ENCODE data around the gene MFAP3L.

Gene MFAP3L

GRCh38 chr4:170022211-170022610, 4.0 kb downstream of the MFAP3L start:
- DNase-seq (ENCODE audit: low spot score) = no peak

- no peak for DNase-seq (ENCODE audit: low spot score)
Measured at GRCh38 chr4:170017252-170017651, 8.9 kb downstream of the MFAP3L start.

GRCh38 chr4:170015285-170015684, 10.9 kb downstream of the MFAP3L start:
- no peak for DNase-seq (ENCODE audit: low spot score)

- no peak for DNase-seq (ENCODE audit: low spot score)
Measured at GRCh38 chr4:170014359-170015011, 11.7 kb downstream of the MFAP3L start.

GRCh38 chr4:170012629-170012958, 13.6 kb downstream of the MFAP3L start:
- DNase-seq (ENCODE audit: low spot score) = no peak

GRCh38 chr4:170011921-170012628, 14.1 kb downstream of the MFAP3L start:
- DNase-seq (ENCODE audit: low spot score) = no peak

GRCh38 chr4:170009291-170009690, 16.9 kb downstream of the MFAP3L start:
- no peak for DNase-seq (ENCODE audit: low spot score)

GRCh38 chr4:170008801-170009200, 17.4 kb downstream of the MFAP3L start:
- no peak for DNase-seq (ENCODE audit: low spot score)

GRCh38 chr4:170008371-170008770, 17.8 kb downstream of the MFAP3L start:
- DNase-seq (ENCODE audit: low spot score) = no peak

GRCh38 chr4:170007113-170007512, 19.1 kb downstream of the MFAP3L start:
- no peak for DNase-seq (ENCODE audit: low spot score)

- no peak for DNase-seq (ENCODE audit: low spot score)
Measured at GRCh38 chr4:170005472-170005871, 20.7 kb downstream of the MFAP3L start.

- no peak for DNase-seq (ENCODE audit: low spot score)
Measured at GRCh38 chr4:170004651-170005295, 21.4 kb downstream of the MFAP3L start.

GRCh38 chr4:170003071-170004070, 22.8 kb downstream of the MFAP3L start:
- DNase-seq (ENCODE audit: low spot score) = no peak

GRCh38 chr4:170001745-170002267, 24.4 kb downstream of the MFAP3L start:
- peak; percentile 39 for DNase-seq (ENCODE audit: low spot score)

GRCh38 chr4:170001011-170001744, 25.0 kb downstream of the MFAP3L start:
- DNase-seq (ENCODE audit: low spot score) = no peak

- DNase-seq (ENCODE audit: low spot score) = no peak
Measured at GRCh38 chr4:169999923-170000322, 26.3 kb downstream of the MFAP3L start.

GRCh38 chr4:169998981-169999380, 27.2 kb downstream of the MFAP3L start:
- no peak for DNase-seq (ENCODE audit: low spot score)

GRCh38 chr4:169996379-169997240, 29.6 kb downstream of the MFAP3L start:
- DNase-seq (ENCODE audit: low spot score) = peak; percentile 44

- no peak for DNase-seq (ENCODE audit: low spot score)
Measured at GRCh38 chr4:169993531-169993930, 32.7 kb downstream of the MFAP3L start.

GRCh38 chr4:169988252-169988651, 37.9 kb downstream of the MFAP3L start:
- no peak for DNase-seq (ENCODE audit: low spot score)

Data from SK-N-DZ (cell line).